ENCODE data around the gene GBE1. TPM values are rescaled to one million over a fixed set of nuclear protein-coding genes. Genes with fewer than 3 reads are reported as not detected.
"Not testable (repeated sequence)": the region's sequence is repeated elsewhere in the genome, so short reads cannot be mapped to it uniquely, and the experiment has no call there.

GBE1 gene
- total RNA-seq, 2 donors from 2014 or later, result 13.8 to 18.7 TPM

DNA sequence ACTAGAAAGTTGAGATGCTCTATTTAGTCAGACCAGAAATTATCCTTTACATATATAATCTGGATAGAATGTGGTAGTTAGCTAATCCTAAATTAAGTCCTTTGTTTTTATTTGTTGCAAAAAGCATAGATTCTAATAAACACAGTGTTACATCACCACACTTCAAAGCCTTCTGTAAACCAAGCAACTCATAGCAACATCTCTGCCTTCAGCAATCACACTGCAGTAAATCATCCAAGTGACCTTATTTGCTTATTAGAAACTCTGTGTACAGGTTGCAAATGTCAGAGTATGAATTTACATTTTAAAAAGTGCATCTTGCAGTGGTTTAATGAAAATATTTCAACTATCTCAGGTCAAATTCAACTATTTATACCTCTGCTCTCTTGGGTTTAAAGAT is 242.5 kb downstream of the GBE1 start:
- Mint-ChIP-seq H3K4me3 (no peak overlapping the region), H3K4me1 (ENCODE audit: low read depth) (no peaks in the 10 kb centered on the region), H3K27me3 (ENCODE audit: low read depth) (no peaks in the 10 kb centered on the region), H3K36me3 (ENCODE audit: insufficient read depth in 2 of 2) (no peaks in the 10 kb centered on the region), H3K9me3 (no peaks in the 10 kb centered on the region), H3K27ac (no peak overlapping the region)
- no peak for DNase-seq
- no peak for ATAC-seq (replicated peaks in 1 of 2)

DNA sequence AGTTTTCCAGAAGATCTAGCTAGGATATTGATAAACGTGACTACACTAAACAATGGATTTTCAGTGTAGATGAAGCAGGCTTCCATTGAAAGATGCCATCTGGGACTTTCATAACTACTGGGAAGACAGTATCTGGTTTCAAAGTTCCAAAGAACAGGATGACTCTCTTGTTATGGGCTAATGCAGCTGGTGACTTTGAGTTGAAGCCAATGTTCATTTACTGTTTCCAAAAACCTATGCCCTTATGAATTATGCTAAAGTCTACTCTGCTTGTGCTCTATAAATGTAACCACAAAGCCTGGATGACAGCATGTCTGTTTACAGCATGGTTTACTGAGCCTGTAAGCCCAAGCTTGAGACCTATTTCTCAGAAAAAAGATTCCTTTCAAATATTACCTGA is 245.4 kb downstream of the GBE1 start:
- no peak for DNase-seq
- no peak for ATAC-seq (replicated peaks in 1 of 2)
- Mint-ChIP-seq H3K36me3 (ENCODE audit: insufficient read depth in 2 of 2) (no peaks in the 10 kb centered on the region), H3K27me3 (ENCODE audit: low read depth) (no peaks in the 10 kb centered on the region), H3K9me3 (no peaks in the 10 kb centered on the region), H3K27ac (no peak overlapping the region), H3K4me1 (ENCODE audit: low read depth) (no peaks in the 10 kb centered on the region), H3K4me3 (no peak overlapping the region)

DNA sequence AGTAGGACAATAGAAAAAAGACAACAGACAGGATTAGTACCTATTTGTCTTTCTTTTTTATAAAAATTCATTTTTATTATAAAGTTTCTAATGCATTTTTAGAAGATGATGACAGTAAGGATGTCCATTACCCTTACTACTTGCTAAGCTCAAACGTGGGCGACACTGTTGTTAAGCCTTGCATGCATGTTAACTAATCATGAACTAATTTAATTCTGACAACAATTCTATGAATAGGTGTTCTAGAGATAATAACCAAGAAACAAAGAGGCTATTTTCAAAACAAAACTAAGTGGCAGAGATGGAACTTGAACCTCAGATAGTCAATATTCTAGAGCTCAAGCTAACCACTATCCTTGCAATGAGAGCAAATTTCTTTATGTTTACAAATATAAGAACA is 247.9 kb downstream of the GBE1 start:
- Mint-ChIP-seq H3K36me3 (ENCODE audit: insufficient read depth in 2 of 2) (no peaks in the 10 kb centered on the region), H3K4me1 (ENCODE audit: low read depth) (no peaks in the 10 kb centered on the region), H3K4me3 (no peak overlapping the region), H3K27me3 (ENCODE audit: low read depth) (no peaks in the 10 kb centered on the region), H3K27ac (no peak overlapping the region), H3K9me3 (no peaks in the 10 kb centered on the region)
- no peak for DNase-seq
- ATAC-seq (replicated peaks in 1 of 2), result no peak

DNA sequence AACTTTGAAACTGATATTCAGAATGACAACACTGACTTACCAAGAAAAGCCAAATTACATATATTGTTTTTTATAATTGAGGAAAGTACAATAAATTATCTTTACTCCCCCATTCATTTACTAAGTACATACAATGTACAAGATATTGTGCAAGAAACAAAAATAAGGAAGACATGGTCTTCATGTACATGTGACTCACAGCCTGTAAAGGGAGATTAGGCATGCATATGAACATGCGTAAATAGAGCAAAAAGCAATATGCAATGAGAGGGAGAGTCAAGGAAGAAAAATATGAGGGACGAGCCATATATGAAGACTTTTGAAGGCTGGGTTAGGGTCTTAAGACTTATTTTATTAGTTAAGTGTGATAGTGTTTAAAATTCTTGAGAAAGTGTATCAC is 258.4 kb downstream of the GBE1 start:
- Mint-ChIP-seq H3K4me3 (no peak overlapping the region), H3K9me3 (no peaks in the 10 kb centered on the region), H3K27ac (no peak overlapping the region), H3K36me3 (ENCODE audit: insufficient read depth in 2 of 2) (no peaks in the 10 kb centered on the region), H3K4me1 (ENCODE audit: low read depth) (no peaks in the 10 kb centered on the region), H3K27me3 (ENCODE audit: low read depth) (no peaks in the 10 kb centered on the region)
- DNase-seq (no peak), ATAC-seq (replicated peaks in 1 of 2) (no peak)

DNA sequence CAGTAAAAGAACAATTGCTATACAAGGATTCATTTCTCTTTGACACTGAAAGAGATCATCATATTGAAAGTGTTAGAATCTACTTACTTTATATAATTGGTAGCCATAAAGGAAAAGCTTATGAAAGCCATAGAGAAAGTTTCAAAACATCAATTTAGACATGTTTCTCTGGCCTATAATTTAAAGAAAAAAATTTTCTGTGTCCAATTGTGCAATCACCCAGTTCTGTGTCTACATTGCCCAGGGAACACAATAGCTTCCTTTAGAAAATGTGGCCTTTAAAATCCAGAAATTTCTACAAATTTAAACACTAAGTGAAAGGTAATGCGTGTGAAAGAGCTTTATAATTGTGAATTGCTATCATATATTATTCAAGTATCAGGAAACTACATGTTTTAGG is 259.2 kb downstream of the GBE1 start:
- H3K4me1 Mint-ChIP-seq (ENCODE audit: low read depth), result no peaks in the 10 kb centered on the region
- H3K27me3 Mint-ChIP-seq (ENCODE audit: low read depth), result no peaks in the 10 kb centered on the region

GRCh38 chr3:81500039-81500438 is 261.4 kb downstream of the GBE1 start:
- Mint-ChIP-seq H3K4me3 (no peak overlapping the region), H3K36me3 (ENCODE audit: insufficient read depth in 2 of 2) (no peaks in the 10 kb centered on the region), H3K27ac (no peak overlapping the region), H3K4me1 (ENCODE audit: low read depth) (no peaks in the 10 kb centered on the region), H3K27me3 (ENCODE audit: low read depth) (no peaks in the 10 kb centered on the region), H3K9me3 (no peaks in the 10 kb centered on the region)
- ATAC-seq (replicated peaks in 1 of 2) (no peak), DNase-seq (no peak)

More for the DNA sequence above, 259.2 kb downstream of the GBE1 start:
- Mint-ChIP-seq H3K4me3 (no peak overlapping the region), H3K36me3 (ENCODE audit: insufficient read depth in 2 of 2) (no peaks in the 10 kb centered on the region), H3K27ac (no peak overlapping the region), H3K9me3 (no peaks in the 10 kb centered on the region)
- ATAC-seq (replicated peaks in 1 of 2), result no peak
- DNase-seq, result no peak

DNA sequence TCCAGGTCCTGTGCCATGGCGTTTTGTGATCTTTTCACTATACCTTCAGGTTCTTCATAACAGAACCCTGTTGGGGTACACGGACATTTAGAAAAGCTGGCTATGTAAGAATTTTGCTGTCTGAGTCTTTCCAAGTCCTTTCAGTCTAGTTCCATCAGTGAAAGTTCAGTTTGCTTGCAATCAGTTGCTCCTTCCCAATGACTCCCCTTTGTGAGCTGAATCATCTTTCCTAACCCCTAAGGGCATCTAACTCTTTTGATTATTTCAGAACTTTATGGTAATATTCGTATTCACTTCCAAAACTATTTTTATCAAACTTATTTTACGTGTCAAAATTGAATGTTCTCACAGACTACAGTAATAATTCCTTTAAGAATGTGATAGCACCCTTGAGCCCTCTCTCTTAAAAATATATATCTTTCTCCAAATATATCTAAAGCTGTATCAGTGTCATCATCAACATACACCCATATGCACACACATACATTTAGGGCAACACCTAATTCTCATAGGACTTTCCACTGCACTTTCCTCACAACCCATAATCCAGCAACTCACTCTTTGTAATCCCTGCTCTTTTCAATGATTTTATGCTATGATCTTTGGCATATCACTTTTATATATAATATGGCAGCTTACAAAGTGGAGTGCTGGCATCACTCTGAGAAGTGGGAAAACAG is 263.7 kb downstream of the GBE1 start:
- Mint-ChIP-seq H3K27me3 (ENCODE audit: low read depth) (no peaks in the 10 kb centered on the region), H3K27ac (no peak overlapping the region), H3K36me3 (ENCODE audit: insufficient read depth in 2 of 2) (no peaks in the 10 kb centered on the region), H3K4me1 (ENCODE audit: low read depth) (no peaks in the 10 kb centered on the region), H3K9me3 (no peaks in the 10 kb centered on the region), H3K4me3 (no peak overlapping the region)
- DNase-seq, result no peak
- ATAC-seq (replicated peaks in 1 of 2), result no peak

GRCh38 chr3:81496407-81497104 is 264.9 kb downstream of the GBE1 start:
- Mint-ChIP-seq H3K4me1 (ENCODE audit: low read depth) (no peaks in the 10 kb centered on the region), H3K27me3 (ENCODE audit: low read depth) (no peaks in the 10 kb centered on the region), H3K27ac (no peak overlapping the region), H3K4me3 (no peak overlapping the region), H3K9me3 (no peaks in the 10 kb centered on the region), H3K36me3 (ENCODE audit: insufficient read depth in 2 of 2) (no peaks in the 10 kb centered on the region)
- no peak for DNase-seq
- ATAC-seq (replicated peaks in 1 of 2), result no peak

DNA sequence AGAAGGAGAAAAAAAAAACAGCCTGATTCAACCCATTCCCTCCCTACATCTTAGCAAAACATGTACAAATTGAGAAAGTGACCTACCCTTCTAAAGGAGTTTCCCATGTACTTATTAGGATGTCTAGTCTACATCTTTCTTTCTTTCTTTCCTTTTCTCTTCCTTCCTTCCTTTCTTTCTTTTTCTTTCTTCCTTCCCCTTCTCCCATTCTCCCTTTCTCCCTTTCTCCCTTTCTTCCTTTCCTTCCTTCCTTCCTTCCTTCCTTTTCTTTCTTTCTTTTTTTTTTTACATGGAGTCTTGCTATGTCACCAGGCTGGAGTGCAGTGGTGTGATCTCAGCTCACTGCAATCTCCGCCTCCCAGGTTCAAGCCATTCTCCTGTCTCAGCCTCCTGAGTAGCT is 269.0 kb downstream of the GBE1 start:
- H3K9me3 Mint-ChIP-seq; H3K36me3 Mint-ChIP-seq (ENCODE audit: insufficient read depth in 2 of 2); ATAC-seq (replicated peaks in 1 of 2); H3K27ac Mint-ChIP-seq; DNase-seq; H3K4me3 Mint-ChIP-seq; H3K27me3 Mint-ChIP-seq (ENCODE audit: low read depth); H3K4me1 Mint-ChIP-seq (ENCODE audit: low read depth): not testable (repeated sequence)

DNA sequence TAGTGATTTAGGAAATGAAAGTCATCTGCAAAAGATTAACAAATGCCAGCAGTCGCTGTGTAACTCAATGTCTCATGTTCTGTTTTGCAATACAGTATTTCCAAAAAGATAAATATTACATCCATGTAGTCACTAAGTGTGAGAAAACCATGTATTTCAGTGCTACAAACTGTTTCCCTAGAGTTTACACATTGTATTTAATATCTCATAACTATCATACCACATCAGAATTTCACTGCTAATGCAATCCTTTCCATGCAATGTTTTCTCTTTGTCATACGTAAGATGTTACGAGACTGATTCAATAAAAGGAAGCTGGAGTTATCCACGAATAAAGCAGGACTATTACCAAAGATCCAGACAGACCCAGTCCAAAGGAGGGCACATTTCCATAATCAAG is 269.4 kb downstream of the GBE1 start:
- no peak overlapping the region for H3K27ac Mint-ChIP-seq
- no peaks in the 10 kb centered on the region for H3K27me3 Mint-ChIP-seq (ENCODE audit: low read depth)
- H3K4me3 Mint-ChIP-seq, result no peak overlapping the region
- ATAC-seq (replicated peaks in 1 of 2) (no peak), DNase-seq (no peak)
- H3K9me3 Mint-ChIP-seq, result no peaks in the 10 kb centered on the region
- H3K4me1 Mint-ChIP-seq (ENCODE audit: low read depth), result no peaks in the 10 kb centered on the region
- no peaks in the 10 kb centered on the region for H3K36me3 Mint-ChIP-seq (ENCODE audit: insufficient read depth in 2 of 2)

GRCh38 chr3:81490541-81491288 is 270.7 kb downstream of the GBE1 start:
- H3K4me3 Mint-ChIP-seq, result no peak overlapping the region
- ATAC-seq (replicated peaks in 1 of 2), result peak; percentile 56 to 73

DNA sequence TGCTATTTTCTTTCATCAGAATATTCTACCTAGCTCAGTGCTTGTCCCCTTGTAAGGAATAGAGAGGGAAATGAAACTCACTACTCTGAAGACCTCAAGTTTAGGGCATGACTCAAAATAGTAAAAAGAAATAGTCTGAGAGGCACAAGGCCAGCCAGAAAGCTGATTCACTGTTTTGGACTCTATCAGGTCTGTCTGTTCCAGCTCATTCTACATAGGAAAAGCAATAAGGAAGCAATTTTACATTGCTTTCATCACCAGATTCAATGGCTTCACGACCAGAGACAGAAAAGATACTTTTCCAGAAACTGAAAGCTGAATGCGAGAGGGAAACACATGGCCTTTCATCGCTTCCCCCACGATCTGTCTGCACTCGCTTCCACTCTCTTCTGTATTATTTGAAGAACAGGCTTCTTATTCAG is 276.0 kb downstream of the GBE1 start:
- Mint-ChIP-seq H3K27ac (no peak overlapping the region), H3K27me3 (ENCODE audit: low read depth) (no peaks in the 10 kb centered on the region), H3K4me1 (ENCODE audit: low read depth) (no peaks in the 10 kb centered on the region), H3K4me3 (no peak overlapping the region), H3K9me3 (peaks cover 0 to 4% of the 10 kb centered on the region in 2 donors), H3K36me3 (ENCODE audit: insufficient read depth in 2 of 2) (no peaks in the 10 kb centered on the region)
- ATAC-seq (replicated peaks in 1 of 2), result no peak
- no peak for DNase-seq

More at GRCh38 chr3:81490541-81491288, 270.7 kb downstream of the GBE1 start:
- Mint-ChIP-seq H3K27me3 (ENCODE audit: low read depth) (no peaks in the 10 kb centered on the region), H3K36me3 (ENCODE audit: insufficient read depth in 2 of 2) (no peaks in the 10 kb centered on the region), H3K27ac (no peak overlapping the region), H3K9me3 (no peaks in the 10 kb centered on the region), H3K4me1 (ENCODE audit: low read depth) (no peaks in the 10 kb centered on the region)
- peak; percentile 68 to 77 for DNase-seq

- Mint-ChIP-seq H3K4me1 (ENCODE audit: low read depth) (no peaks in the 10 kb centered on the region), H3K27ac (no peak overlapping the region), H3K4me3 (no peak overlapping the region), H3K27me3 (ENCODE audit: low read depth) (no peaks in the 10 kb centered on the region), H3K9me3 (peaks cover 0 to 4% of the 10 kb centered on the region in 2 donors), H3K36me3 (ENCODE audit: insufficient read depth in 2 of 2) (no peaks in the 10 kb centered on the region)
- ATAC-seq (replicated peaks in 1 of 2) (no peak), DNase-seq (no peak)
These were observed 276.9 kb downstream of the GBE1 start for GRCh38 chr3:81484520-81484919.
